Progenitor cell of endocrine pancreas (in vitro differentiated cells): ENCODE data around the gene SHC3. TPM values are rescaled to one million over a fixed set of nuclear protein-coding genes. Genes with fewer than 3 reads are reported as not detected.

Source experiments
- DNase-seq: peaks from one replicate; pipeline ENCODE4 v3.0.0; 2021; ENCODE audit warnings: low spot score; ENCODE audit not compliant: unreplicated experiment
- H3K27ac Mint-ChIP-seq: 2 replicates; pipeline ENCODE4 v1.8.0; 2021; ENCODE audit warnings: mild to moderate bottlenecking, moderate library complexity, mixed read lengths
- H3K27me3 Mint-ChIP-seq: 2 replicates; pipeline ENCODE4 v1.8.0; 2021; ENCODE audit warnings: mixed read lengths
- H3K36me3 Mint-ChIP-seq: 2 replicates; pipeline ENCODE4 v1.8.0; 2022; ENCODE audit warnings: mixed read lengths; ENCODE audit not compliant: insufficient read depth
- H3K4me1 Mint-ChIP-seq: 2 replicates; pipeline ENCODE4 v1.8.0; 2021; ENCODE audit warnings: low read depth, mixed read lengths
- H3K4me3 Mint-ChIP-seq: 2 replicates; pipeline ENCODE4 v1.8.0; 2021; ENCODE audit warnings: low read depth, mild to moderate bottlenecking, moderate library complexity, mixed read lengths
- H3K9me3 Mint-ChIP-seq: 2 replicates; pipeline ENCODE4 v1.8.0; 2021; ENCODE audit warnings: low read depth, mixed read lengths
- total RNA-seq: library from RNA; stranded (reverse); gene quantifications from 2 replicates; pipeline ENCODE4 v1.2.1, GENCODE V29; 2021
- TF ChIP-seq, protein P1 (sequence below): fragments of 200-600 bp; sonication (generic); IDR thresholded peaks from one replicate; pipeline ENCODE4 v1.5.0; 2021; ENCODE audit warnings: antibody characterized with exemption, mild to moderate bottlenecking; ENCODE audit not compliant: unreplicated experiment

Gene SHC3
- total RNA-seq, 1 donor from 2014 or later: 1.3 TPM

DNA sequence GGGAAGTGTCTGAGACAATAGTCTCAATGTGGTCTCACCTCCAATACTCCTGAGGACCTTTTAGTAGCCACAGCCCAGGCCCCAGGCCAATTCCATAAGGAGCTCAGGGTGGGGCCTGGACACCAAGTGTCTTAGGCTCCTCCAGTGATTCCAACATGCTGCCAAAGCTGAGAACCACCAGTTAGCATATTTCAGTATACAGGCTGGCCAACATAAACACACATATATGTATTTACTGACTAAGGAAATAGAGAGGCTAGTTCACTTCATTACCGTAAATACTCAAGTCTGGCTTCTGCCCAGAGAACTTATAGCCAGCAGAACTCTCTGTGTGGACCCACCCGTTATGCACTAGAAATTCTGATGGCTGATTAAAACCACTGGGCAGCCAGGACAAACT is 163.3 kb downstream of the SHC3 start:
- no peaks in the 10 kb centered on the region for H3K36me3 Mint-ChIP-seq
- H3K9me3 Mint-ChIP-seq: peaks cover 7% of the 10 kb centered on the region
- DNase-seq: no peak
- H3K27me3 Mint-ChIP-seq: no peaks in the 10 kb centered on the region
- H3K27ac Mint-ChIP-seq: no peak overlapping the region
- H3K4me1 Mint-ChIP-seq: no peaks in the 10 kb centered on the region
- TF ChIP-seq, protein P1, sequence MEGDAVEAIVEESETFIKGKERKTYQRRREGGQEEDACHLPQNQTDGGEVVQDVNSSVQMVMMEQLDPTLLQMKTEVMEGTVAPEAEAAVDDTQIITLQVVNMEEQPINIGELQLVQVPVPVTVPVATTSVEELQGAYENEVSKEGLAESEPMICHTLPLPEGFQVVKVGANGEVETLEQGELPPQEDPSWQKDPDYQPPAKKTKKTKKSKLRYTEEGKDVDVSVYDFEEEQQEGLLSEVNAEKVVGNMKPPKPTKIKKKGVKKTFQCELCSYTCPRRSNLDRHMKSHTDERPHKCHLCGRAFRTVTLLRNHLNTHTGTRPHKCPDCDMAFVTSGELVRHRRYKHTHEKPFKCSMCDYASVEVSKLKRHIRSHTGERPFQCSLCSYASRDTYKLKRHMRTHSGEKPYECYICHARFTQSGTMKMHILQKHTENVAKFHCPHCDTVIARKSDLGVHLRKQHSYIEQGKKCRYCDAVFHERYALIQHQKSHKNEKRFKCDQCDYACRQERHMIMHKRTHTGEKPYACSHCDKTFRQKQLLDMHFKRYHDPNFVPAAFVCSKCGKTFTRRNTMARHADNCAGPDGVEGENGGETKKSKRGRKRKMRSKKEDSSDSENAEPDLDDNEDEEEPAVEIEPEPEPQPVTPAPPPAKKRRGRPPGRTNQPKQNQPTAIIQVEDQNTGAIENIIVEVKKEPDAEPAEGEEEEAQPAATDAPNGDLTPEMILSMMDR: no peak
- no peak overlapping the region for H3K4me3 Mint-ChIP-seq

DNA sequence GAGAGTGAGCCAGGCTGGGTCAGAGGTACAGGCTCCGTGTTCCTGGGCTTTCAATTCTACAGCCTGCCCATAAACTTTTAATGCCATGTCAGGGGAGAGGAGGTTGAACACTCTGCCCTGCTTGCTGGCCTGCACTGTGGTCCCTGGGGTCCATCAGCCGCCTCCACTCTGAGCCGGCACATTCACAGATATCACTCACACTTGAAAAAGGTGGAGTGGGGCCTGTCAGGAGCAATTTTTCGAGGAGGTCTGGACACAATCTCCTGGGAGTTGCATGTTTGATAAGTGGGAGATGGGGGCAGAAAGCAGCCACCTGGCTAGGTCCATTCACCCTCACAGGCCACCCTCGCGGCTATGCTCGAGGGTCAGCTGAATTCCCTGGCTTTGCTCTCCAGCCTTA is 164.5 kb downstream of the SHC3 start:
- Mint-ChIP-seq H3K9me3 (peaks cover 7% of the 10 kb centered on the region), H3K27ac (no peak overlapping the region), H3K4me1 (no peaks in the 10 kb centered on the region), H3K27me3 (no peaks in the 10 kb centered on the region), H3K4me3 (no peak overlapping the region), H3K36me3 (no peaks in the 10 kb centered on the region)
- no peak for DNase-seq
- TF ChIP-seq, protein P1: no peak

DNA sequence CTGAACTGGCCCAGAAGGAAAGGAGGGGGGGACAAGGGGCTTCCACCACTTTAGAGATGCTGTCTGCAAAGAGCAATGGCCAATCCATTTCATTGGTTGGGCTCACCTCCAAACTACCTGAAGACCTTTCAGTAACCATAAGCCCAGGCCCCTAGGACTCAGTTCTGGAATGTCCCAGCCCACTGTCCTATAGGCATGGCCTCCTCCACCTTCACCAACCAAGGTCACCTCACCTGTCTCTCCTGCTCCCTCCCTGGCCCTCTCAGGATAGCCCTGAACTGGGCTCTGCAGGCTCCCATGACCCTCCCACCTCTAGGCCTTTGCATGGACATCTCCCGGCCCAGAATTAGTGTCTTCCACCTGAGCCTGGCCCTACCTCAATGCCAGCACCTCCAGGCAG is 165.0 kb downstream of the SHC3 start:
- TF ChIP-seq, protein P1: no peak
- Mint-ChIP-seq H3K27ac (no peak overlapping the region), H3K4me3 (no peak overlapping the region), H3K27me3 (no peaks in the 10 kb centered on the region), H3K36me3 (no peaks in the 10 kb centered on the region), H3K4me1 (no peaks in the 10 kb centered on the region), H3K9me3 (peaks cover 7% of the 10 kb centered on the region)
- no peak for DNase-seq

DNA sequence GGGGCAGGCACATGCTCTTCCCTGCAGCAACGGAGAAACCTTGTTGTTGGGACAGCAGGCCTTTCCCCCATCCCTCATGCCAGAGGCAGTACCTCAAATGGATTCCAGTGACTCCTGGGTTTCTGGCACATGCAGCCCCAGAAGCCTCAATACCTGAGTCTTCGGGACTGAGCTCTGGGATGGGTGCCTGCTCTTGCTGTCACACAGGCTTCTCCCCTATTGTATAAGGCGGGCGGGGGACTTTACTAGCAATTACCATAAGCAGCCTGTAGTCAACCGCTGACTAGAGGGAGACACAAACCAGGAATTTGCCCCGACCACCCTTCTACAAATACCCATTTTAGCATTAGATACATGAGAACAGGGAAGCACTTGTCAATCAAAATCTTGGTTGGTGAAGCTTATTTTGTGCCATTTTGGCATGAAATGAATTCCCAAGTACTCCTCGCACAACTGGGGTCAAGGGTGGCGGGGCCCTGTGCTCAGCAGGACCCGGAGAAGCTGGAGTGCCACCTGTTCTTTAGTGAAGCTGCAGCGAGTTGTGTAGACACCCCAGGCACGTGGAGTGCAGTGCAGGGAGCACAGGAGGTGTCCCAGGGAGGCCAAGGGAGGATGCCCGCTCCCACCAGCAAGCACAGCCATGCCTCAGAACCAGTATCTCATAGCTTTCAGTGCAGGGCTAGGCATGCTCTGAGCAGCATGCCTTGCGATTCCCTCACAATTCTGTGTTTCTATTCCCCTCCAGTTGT is 166.2 kb downstream of the SHC3 start:
- Mint-ChIP-seq H3K27ac (no peak overlapping the region), H3K9me3 (peaks cover 2% of the 10 kb centered on the region), H3K4me3 (no peak overlapping the region), H3K27me3 (no peaks in the 10 kb centered on the region), H3K4me1 (no peaks in the 10 kb centered on the region), H3K36me3 (no peaks in the 10 kb centered on the region)
- TF ChIP-seq, protein P1: no peak
- no peak for DNase-seq

DNA sequence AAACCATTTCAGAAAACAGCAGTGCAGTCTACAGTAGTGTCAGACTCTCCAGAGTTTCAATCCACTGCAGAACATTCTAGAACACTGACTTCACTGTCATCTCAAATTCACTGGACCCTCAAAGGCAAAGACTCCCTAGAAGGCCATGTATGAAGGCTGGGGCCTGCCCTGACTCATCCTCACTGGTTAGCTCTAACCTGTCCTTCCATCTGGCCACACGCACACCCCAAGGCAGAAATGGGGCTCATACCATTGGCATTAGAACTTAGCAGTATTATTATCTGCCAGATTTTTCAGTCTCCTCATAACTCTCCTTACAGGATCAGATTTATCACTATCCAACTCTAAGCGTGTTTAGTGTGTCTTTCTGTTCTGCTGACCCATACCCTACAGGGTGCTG is 166.9 kb downstream of the SHC3 start:
- no peak overlapping the region for H3K4me3 Mint-ChIP-seq
- H3K27me3 Mint-ChIP-seq: no peaks in the 10 kb centered on the region
- H3K9me3 Mint-ChIP-seq: no peaks in the 10 kb centered on the region
- no peak overlapping the region for H3K27ac Mint-ChIP-seq
- DNase-seq: no peak
- TF ChIP-seq, protein P1: no peak
- no peaks in the 10 kb centered on the region for H3K36me3 Mint-ChIP-seq
- H3K4me1 Mint-ChIP-seq: no peaks in the 10 kb centered on the region
